Measurements from ENCODE around the gene NUP107. TPM values are rescaled to one million over a fixed set of nuclear protein-coding genes. Genes with fewer than 3 reads are reported as not detected.

Gene NUP107
- total and polyA plus RNA-seq, 3 donors from 2014 or later, result 40.3 to 76.1 (median 63.4) TPM

DNA sequence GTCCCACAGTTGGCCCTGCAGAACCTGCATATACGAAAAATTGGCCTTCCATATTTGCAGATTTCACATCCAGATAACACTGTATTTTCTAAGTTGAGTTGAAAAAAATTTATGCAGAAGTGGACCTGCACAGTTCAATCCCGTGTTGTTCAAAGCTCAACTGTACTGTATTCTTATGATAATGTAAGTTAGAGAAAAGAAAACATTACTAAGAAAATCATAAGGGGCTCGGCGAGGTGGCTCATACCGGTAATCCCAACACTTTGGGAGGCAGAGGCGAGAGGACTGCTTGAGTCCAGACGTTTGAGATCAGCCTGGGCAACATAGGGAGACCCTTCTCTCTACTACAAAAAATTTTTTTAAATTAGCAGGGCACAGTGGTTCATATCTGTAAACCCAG lies 41.0 kb downstream of the NUP107 start:
- intact Hi-C loops (cut with DNase I; ENCODE audit: low total_unique reads), result no loop called here
- WGBS, 2 donors, result 92 to 95% methylated on average over 7 of the region's 7 CpGs
- DNase-seq, result no peak
- Histone ChIP-seq H3K4me3 (no peak overlapping the region), H3K27me3 (no peaks in the 10 kb centered on the region), H3K4me1 (no peaks in the 10 kb centered on the region), H3K36me3 (ENCODE audit: low read depth, missing control alignments) (no peaks in the 10 kb centered on the region), H3K9me3 (no peaks in the 10 kb centered on the region), H3K27ac (no peak overlapping the region)
- TF ChIP-seq POLR2A (IDR thresholded peaks at IDR 0.05), result no peak

GRCh38 chr12:68733661-68734071 lies 46.9 kb downstream of the NUP107 start:
- H3K36me3 ChIP-seq (ENCODE audit: low read depth, missing control alignments), result no peaks in the 10 kb centered on the region
- H3K4me1 ChIP-seq, result no peaks in the 10 kb centered on the region
- WGBS, 2 donors, result 96 to 97% methylated on average over 4 of the region's 4 CpGs
- no peaks in the 10 kb centered on the region for H3K27me3 ChIP-seq
- H3K4me3 ChIP-seq, result no peak overlapping the region
- DNase-seq, result no peak
- H3K9me3 ChIP-seq, result no peaks in the 10 kb centered on the region
- intact Hi-C loops (cut with DNase I; ENCODE audit: low total_unique reads), result no loop called here
- TF ChIP-seq CTCF (IDR thresholded peaks at IDR 0.05), result no peak
- no peak for TF ChIP-seq POLR2A (IDR thresholded peaks at IDR 0.05)
- H3K27ac ChIP-seq, result no peak overlapping the region

- intact Hi-C loops (cut with DNase I; ENCODE audit: low total_unique reads), result no loop called here
- Histone ChIP-seq H3K27me3 (no peaks in the 10 kb centered on the region), H3K27ac (no peak overlapping the region), H3K9me3 (no peaks in the 10 kb centered on the region), H3K36me3 (ENCODE audit: low read depth, missing control alignments) (no peaks in the 10 kb centered on the region), H3K4me1 (no peaks in the 10 kb centered on the region), H3K4me3 (no peak overlapping the region)
- 55 to 73% methylated on average over 6 of the region's 6 CpGs for WGBS, 2 donors
- DNase-seq, result no peak
- TF ChIP-seq CTCF (IDR thresholded peaks at IDR 0.05) (no peak), POLR2A (IDR thresholded peaks at IDR 0.05) (no peak)
Measured at GRCh38 chr12:68739891-68740290, 53.1 kb downstream of the NUP107 start.

GRCh38 chr12:68743356-68743755 lies 56.6 kb downstream of the NUP107 start:
- Histone ChIP-seq H3K4me3 (no peak overlapping the region), H3K36me3 (ENCODE audit: low read depth, missing control alignments) (no peaks in the 10 kb centered on the region), H3K9me3 (no peaks in the 10 kb centered on the region), H3K4me1 (no peaks in the 10 kb centered on the region), H3K27me3 (no peaks in the 10 kb centered on the region), H3K27ac (no peak overlapping the region)
- 91 to 97% methylated on average over 2 of the region's 2 CpGs for WGBS, 2 donors
- TF ChIP-seq CTCF (IDR thresholded peaks at IDR 0.05) (no peak), POLR2A (IDR thresholded peaks at IDR 0.05) (no peak)
- DNase-seq, result no peak
- intact Hi-C loops (cut with DNase I; ENCODE audit: low total_unique reads), result no loop called here

DNA sequence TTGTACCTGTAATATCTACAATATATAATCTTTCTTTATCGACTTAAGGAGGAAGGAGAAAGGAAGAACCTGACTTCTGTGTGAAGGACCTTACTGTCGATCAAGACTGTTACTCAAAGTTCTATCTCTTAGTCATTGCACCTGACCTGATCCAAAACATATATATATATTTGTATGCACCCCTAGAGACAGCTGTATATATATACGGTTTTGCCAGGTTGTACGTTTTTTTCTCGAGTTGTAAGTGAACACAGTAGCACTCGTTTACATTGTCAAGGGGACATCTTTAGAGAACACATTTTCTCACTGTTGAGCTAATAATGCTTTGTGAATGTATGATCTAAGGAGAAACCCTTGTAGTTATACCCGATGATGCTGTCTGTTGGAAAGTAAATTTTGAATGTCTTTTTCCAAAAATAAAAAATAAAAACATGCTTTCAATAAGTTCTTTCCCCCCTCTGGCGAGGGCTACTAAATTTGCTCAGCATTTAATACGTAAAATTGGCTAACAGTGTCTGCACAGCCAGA lies 58.7 kb downstream of the NUP107 start:
- Histone ChIP-seq H3K36me3 (ENCODE audit: low read depth, missing control alignments) (no peaks in the 10 kb centered on the region), H3K9me3 (no peaks in the 10 kb centered on the region), H3K27me3 (no peaks in the 10 kb centered on the region), H3K27ac (peak overlapping the region; percentile 28 to 80), H3K4me3 (peak overlapping the region; percentile 65 to 75), H3K4me1 (no peaks in the 10 kb centered on the region)
- 25 to 33% methylated on average over 9 of the region's 9 CpGs for WGBS, 2 donors
- DNase-seq, result no peak
- intact Hi-C loops (cut with DNase I; ENCODE audit: low total_unique reads), result no loop called here
- no peak for TF ChIP-seq CTCF (IDR thresholded peaks at IDR 0.05)
- TF ChIP-seq POLR2A (IDR thresholded peaks at IDR 0.05), result no peak

Data from testis (tissue), 3 donors.